ENCODE measurements around the gene PSMD12.
"Not testable (repeated sequence)": the region's sequence is repeated elsewhere in the genome, so short reads cannot be mapped to it uniquely, and the experiment has no call there.

PSMD12 gene

DNA sequence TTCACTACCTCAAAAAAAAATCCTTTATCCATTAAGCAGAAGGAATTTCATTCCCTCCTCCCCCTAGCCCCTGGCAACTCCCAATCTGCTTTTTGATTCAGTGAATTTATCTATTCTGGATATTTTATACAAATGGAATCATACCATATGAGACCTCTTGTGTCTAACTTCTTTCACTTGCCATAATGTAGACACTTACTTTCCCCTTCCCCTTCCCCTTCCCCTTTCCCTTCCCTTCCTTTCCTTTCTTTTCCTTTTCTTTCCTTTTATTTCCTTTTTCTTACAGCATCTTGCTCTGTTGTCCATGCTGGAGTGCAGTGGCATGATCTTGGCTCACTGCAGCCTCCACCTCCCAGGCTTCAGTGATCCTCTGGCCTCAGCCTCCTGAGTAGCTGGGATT lies 50.5 kb downstream of the PSMD12 start:
- no peak for FAIRE-seq

DNA sequence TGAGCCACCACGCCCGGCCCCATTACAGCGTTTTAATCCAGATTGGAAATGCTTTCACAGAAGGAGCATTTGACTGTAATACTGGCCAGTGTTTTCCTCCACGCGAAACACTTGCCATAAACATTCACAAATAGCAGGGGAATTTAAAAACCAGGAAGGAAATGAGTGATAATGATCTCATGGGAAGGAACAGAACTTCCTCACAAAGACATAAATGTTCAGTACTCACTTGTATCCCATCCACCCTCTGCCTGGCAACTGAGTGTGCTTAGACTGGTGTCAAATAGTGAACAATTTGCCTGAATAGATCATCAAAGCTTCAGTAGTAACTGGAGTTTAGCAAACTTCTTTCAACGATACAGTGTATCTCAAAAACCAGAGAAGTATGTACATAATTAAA lies 54.1 kb downstream of the PSMD12 start:
- DNase-seq (ENCODE audit: low spot score) (no peak), FAIRE-seq (no peak)

More for the DNA sequence above, 50.5 kb downstream of the PSMD12 start:
- no peak for DNase-seq (ENCODE audit: low spot score)

- no peak for FAIRE-seq
- DNase-seq (ENCODE audit: low spot score): no peak
Observed at GRCh38 chr17:67311575-67311974, 54.8 kb downstream of the PSMD12 start.

- FAIRE-seq (no peak), DNase-seq (ENCODE audit: low spot score) (no peak)
Observed at GRCh38 chr17:67310406-67310805, 56.0 kb downstream of the PSMD12 start.

GRCh38 chr17:67305446-67306235 lies 60.7 kb downstream of the PSMD12 start:
- FAIRE-seq; DNase-seq (ENCODE audit: low spot score): not testable (repeated sequence)

GRCh38 chr17:67297454-67297960 lies 68.9 kb downstream of the PSMD12 start:
- DNase-seq (ENCODE audit: low spot score): no peak
- FAIRE-seq: no peak

DNA sequence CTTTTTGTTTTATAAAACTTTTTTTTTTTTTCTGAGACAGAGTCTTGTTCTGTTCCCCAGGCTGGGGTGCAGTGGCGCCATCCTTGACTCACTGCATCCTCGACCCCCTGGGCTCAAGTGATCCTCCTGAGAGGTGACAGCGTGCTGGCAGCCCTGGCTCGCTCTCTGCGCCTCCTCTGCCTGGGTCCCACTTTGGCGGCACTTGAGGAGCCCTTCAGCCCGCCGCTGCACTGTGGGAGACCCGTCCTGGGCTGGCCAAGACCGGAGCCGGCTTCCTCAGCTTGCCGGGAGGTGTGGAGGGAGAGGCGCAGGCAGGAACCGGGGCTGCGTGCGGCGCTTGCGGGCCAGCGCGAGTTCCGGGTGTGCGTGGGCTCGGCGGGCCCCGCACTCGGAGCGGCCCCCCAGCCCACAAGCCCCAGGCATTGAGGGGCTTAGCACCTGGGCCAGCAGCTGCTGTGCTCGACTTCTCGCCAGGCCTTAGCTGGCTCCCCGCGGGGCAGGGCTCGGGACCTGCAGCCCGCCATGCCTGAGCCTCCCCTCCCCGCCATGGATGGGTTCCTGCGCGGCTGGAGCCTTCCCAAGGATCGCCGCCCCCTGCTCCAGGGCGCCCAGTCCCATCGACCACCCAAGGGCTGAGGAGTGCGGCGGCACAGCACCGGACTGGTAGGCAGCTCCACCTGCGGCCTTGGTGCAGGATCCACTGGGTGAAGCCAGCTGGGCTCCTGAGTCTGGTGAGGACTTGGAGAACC lies 71.8 kb downstream of the PSMD12 start:
- DNase-seq (ENCODE audit: low spot score): no peak
- FAIRE-seq: no peak

- FAIRE-seq (no peak), DNase-seq (ENCODE audit: low spot score) (peak; percentile 44)
Observed at GRCh38 chr17:67293251-67294203, 72.8 kb downstream of the PSMD12 start.

DNA sequence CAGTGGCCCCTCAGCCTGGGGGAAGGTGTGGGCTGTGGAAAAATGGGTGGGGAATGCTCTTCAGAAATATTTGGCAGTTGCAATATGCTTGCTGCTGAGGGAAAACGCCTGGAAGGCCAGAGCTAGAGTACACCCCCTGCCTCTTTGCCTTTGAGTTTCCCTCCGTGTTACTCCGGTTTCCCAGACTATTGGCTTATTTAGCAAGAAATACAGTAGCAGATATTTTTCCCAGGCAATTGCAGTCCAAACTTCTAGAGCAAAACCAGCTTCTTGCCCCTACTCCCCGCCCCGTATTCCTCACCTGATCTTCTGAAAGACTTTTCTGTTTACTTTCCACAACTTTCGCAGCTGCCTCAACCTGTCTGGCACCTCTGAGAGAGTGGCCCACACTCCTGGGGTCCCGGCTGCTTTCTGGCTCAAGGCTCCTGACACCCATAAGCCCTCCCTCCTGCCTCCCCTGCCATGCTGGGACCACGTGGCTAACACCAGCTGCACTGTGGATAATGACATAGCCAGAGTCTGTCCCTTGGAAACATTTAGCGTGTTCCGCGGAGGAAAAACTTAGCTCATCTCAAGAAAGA lies 75.6 kb downstream of the PSMD12 start:
- FAIRE-seq: no peak
- no peak for DNase-seq (ENCODE audit: low spot score)

DNA sequence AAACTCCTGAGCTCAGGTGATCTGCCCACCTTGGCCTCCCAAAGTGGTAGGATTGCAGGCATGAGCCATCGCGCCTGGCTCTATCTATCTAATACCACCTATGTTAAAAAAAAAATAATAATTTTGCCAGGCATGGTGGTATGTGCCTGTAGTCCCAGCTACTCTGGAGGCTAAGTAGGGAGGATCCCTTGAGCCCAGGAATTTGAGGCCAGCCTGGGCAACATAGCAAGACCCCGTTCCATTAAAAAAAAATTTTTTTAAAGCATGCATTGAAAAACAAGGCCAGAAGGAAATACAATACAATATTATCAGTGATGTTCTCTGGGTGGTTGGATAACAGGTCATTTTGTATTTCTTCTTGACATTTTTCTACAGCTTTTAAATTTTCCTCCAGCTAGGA lies 76.1 kb downstream of the PSMD12 start:
- FAIRE-seq: no peak
- DNase-seq (ENCODE audit: low spot score): no peak

DNA sequence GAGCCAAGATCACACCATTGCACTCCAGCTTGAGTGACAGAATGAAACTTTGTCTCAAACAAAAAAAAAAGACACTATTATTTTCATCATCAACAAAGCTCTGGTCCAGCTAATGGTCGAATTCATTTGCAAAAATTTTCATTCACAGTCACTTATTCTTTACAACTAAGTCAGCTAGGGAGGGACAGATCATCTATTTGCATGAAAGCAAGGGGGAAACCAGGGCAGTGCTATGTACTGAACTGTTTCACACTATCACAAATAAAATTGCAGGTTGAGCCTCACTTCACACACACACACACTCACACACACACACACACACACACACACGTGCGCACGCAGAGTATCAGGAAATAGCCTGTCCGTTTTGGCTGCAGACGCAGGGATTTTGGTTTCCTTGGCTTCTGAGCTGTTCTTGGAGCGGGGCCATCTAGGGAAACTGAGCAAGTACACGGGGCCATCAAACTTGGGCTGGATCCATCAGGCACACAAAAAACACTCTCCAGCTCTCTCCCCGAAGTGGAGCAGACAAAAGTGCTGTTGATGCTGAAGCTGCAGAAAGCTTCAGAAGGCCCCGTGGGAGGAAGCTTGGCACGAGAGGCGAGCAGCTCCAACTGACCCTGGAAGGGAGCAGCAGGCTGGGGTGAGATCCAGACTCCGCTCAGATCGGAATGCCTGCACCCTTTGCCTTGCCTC lies 77.0 kb downstream of the PSMD12 start:
- FAIRE-seq (no peak), DNase-seq (ENCODE audit: low spot score) (no peak)
